IMR-90 (cell line): ENCODE measurements around the gene ELOVL5. TPM values are rescaled to one million over a fixed set of nuclear protein-coding genes. Genes with fewer than 3 reads are reported as not detected.

Experiments used
- ATAC-seq: fragments of 200-7000 bp; cut with Tn5 transposase; 2 replicates; pipeline ENCODE4 v1.9.1; 2020; ENCODE audit warnings: low read depth, mild to moderate bottlenecking, moderate library complexity
- BruUV-seq: library from RNA; stranded (reverse); fragments of 400-500 nt; replicated peaks from 2 replicates; lab custom pipeline; 2021; lab: Mats Ljungman, UMichigan
- CTCF ChIA-PET: fragments of 300-600 bp; formaldehyde crosslinking; extraction: SDS; loops from one replicate; lab custom pipeline; 2021; ENCODE audit warnings: antibody characterized with exemption; lab: Yijun Ruan, JAX
- POLR2A ChIA-PET: fragments of 300-600 bp; sonication (Branson Sonifier 250); formaldehyde crosslinking; loops from one replicate; lab custom pipeline; 2022; ENCODE audit warnings: antibody characterized with exemption; ENCODE audit not compliant: unreplicated experiment; lab: Charles Lee
- DNase-seq: peaks from one replicate; pipeline ENCODE4 v3.0.0; 2013
- H2AFZ ChIP-seq: replicated peaks from 2 replicates; pipeline ENCODE3; 2013; ENCODE audit warnings: low read length, mild to moderate bottlenecking; ENCODE audit not compliant: poor library complexity
- H2AK5ac ChIP-seq: 2 replicates; pipeline ENCODE4 v1.6.1; 2013; ENCODE audit warnings: low read depth, low read length, inconsistent platforms
- H2AK9ac ChIP-seq: replicated peaks from 2 replicates; pipeline ENCODE3; 2013; ENCODE audit warnings: mild to moderate bottlenecking, low read depth, low read length, moderate library complexity; ENCODE audit not compliant: poor library complexity
- H2BK120ac ChIP-seq: 2 replicates; pipeline ENCODE4 v1.6.1; 2013; ENCODE audit warnings: low read depth, low read length, inconsistent platforms
- H2BK15ac ChIP-seq: 3 replicates; pipeline ENCODE4 v1.6.1; 2013; ENCODE audit warnings: low read depth, low read length, inconsistent platforms
- H2BK20ac ChIP-seq: 2 replicates; pipeline ENCODE4 v1.6.1; 2013; ENCODE audit warnings: low read depth, mild to moderate bottlenecking, inconsistent platforms, low read length, moderate library complexity
- H2BK5ac ChIP-seq: 2 replicates; pipeline ENCODE4 v1.6.1; 2013; ENCODE audit warnings: mild to moderate bottlenecking, low read depth, low read length, inconsistent platforms; ENCODE audit not compliant: poor library complexity, severe bottlenecking
- H3K14ac ChIP-seq: replicated peaks from 2 replicates; pipeline ENCODE4 v1.6.1; 2013; ENCODE audit warnings: low read depth, low read length, inconsistent platforms
- H3K18ac ChIP-seq: 2 replicates; pipeline ENCODE4 v1.6.1; 2013; ENCODE audit warnings: low read depth, low read length, control low read depth
- H3K23ac ChIP-seq: 2 replicates; pipeline ENCODE4 v1.6.1; 2013; ENCODE audit warnings: low read depth, low read length, inconsistent platforms
- H3K27ac ChIP-seq: 2 replicates; pipeline ENCODE4 v1.5.1; 2013; ENCODE audit warnings: mild to moderate bottlenecking, control low read depth, low read length; ENCODE audit not compliant: insufficient read depth
- H3K27me3 ChIP-seq: 2 replicates; pipeline ENCODE4 v1.6.1; 2013; ENCODE audit warnings: low read length; ENCODE audit not compliant: control insufficient read depth, insufficient read depth
- H3K36me3 ChIP-seq: 2 replicates; pipeline ENCODE4 v1.6.1; 2013; ENCODE audit warnings: low read length, mixed read lengths; ENCODE audit not compliant: control insufficient read depth, insufficient read depth
- H3K4ac ChIP-seq: 2 replicates; pipeline ENCODE4 v1.6.1; 2013; ENCODE audit warnings: low read depth, low read length, inconsistent platforms
- H3K4me1 ChIP-seq: 2 replicates; pipeline ENCODE4 v1.6.1; 2013; ENCODE audit warnings: low read length, mixed read lengths; ENCODE audit not compliant: control insufficient read depth, insufficient read depth
- H3K4me2 ChIP-seq: 2 replicates; pipeline ENCODE4 v1.6.1; 2013; ENCODE audit warnings: low read depth, mild to moderate bottlenecking, control low read depth, low read length, moderate library complexity
- H3K4me3 ChIP-seq: 2 replicates; pipeline ENCODE4 v1.5.1; 2013; ENCODE audit warnings: low read depth, mild to moderate bottlenecking, control low read depth, low read length, moderate library complexity; ENCODE audit not compliant: insufficient read depth
- H3K56ac ChIP-seq: 2 replicates; pipeline ENCODE4 v1.6.1; 2013; ENCODE audit warnings: low read length, inconsistent platforms; ENCODE audit not compliant: insufficient read depth; ENCODE audit errors: extremely low read depth
- H3K79me1 ChIP-seq, 2 experiments: 2 replicates each; pipeline ENCODE4 v1.6.1; 2013; ENCODE audit warnings: low read length in 2 of 2, inconsistent platforms in 1 of 2, low read depth in 1 of 2
- H3K9ac ChIP-seq: 2 replicates; pipeline ENCODE4 v1.6.1; 2013; ENCODE audit warnings: low read depth, low read length, control low read depth
- H3K9me1 ChIP-seq: 2 replicates; pipeline ENCODE4 v1.6.1; 2013; ENCODE audit warnings: low read length, inconsistent platforms; ENCODE audit not compliant: insufficient read depth
- H3K9me3 ChIP-seq: 2 replicates; pipeline ENCODE4 v1.6.1; 2013; ENCODE audit warnings: low read length; ENCODE audit not compliant: control insufficient read depth, insufficient read depth
- H4K20me1 ChIP-seq: 2 replicates; pipeline ENCODE4 v1.6.1; 2013; ENCODE audit warnings: low read length, inconsistent platforms; ENCODE audit not compliant: insufficient read depth
- H4K5ac ChIP-seq: 2 replicates; pipeline ENCODE4 v1.6.1; 2013; ENCODE audit warnings: mild to moderate bottlenecking, low read depth, low read length, control low read depth
- H4K8ac ChIP-seq, 2 experiments: 2 replicates each; pipeline ENCODE4 v1.6.1; 2013; ENCODE audit warnings: low read depth in 2 of 2, low read length in 2 of 2, control low read depth in 1 of 2, inconsistent platforms in 1 of 2
- H4K91ac ChIP-seq: 2 replicates; pipeline ENCODE4 v1.6.1; 2013; ENCODE audit warnings: low read depth, low read length, inconsistent platforms; ENCODE audit not compliant: insufficient read depth
- CHD1 ChIP-seq: IDR thresholded peaks from 2 replicates; pipeline ENCODE4 v1.6.1; 2012; ENCODE audit warnings: low read depth, low read length, improper control_type of control experiment
- MXI1 ChIP-seq: IDR thresholded peaks from 2 replicates; pipeline ENCODE4 v1.6.1; 2012; ENCODE audit warnings: low read depth, mild to moderate bottlenecking, low read length, moderate library complexity, borderline replicate concordance
- RCOR1 ChIP-seq: IDR thresholded peaks from 2 replicates; pipeline ENCODE4 v1.6.1; 2012; ENCODE audit warnings: mild to moderate bottlenecking, low read length, improper control_type of control experiment; ENCODE audit not compliant: insufficient replicate concordance
- RFX5 ChIP-seq: IDR thresholded peaks from 2 replicates; pipeline ENCODE4 v1.8.0; 2012; ENCODE audit warnings: low read depth, mild to moderate bottlenecking, low read length, moderate library complexity
- WGBS, 2 experiments: methylation state at CpG; one replicate each; pipeline versions ENCODE4 v1.1.5 to v1.1.7; 2013; ENCODE audit warnings: missing lambda C conversion rate in 2 of 2; ENCODE audit not compliant: insufficient read length in 1 of 2; ENCODE audit errors: extremely low coverage in 2 of 2; 5-methylcytosine and 5-hydroxymethylcytosine counted together
- dilution Hi-C: fragments of 300-500 bp; cut with HindIII; formaldehyde crosslinking; loops from one replicate; pipeline ENCODE4 v1.14.3; 2018; ENCODE audit warnings: low sequenced_read_pairs; ENCODE audit not compliant: unreplicated experiment
- in situ Hi-C: fragments of 300-500 bp; cut with MboI; formaldehyde crosslinking; loops from 3 replicates; pipeline ENCODE4 v1.14.3; 2019; ENCODE audit warnings: low sequenced_read_pairs, inconsistent platforms, mixed read lengths
- intact Hi-C: fragments of 100-400 bp; cut with micrococcal nuclease; formaldehyde crosslinking; loops from 2 replicates; pipeline ENCODE4 v1.10.0; 2022
- polyA plus RNA-seq, 3 experiments: library from polyadenylated mRNA; depleted of rRNA; stranded (reverse); fragments of >200 nt; gene quantifications; 2 replicates each; pipeline ENCODE4 v1.2.3, GENCODE V29; 2012; ENCODE audit warnings: low replicate concordance in 1 of 3
- total RNA-seq: library from RNA; depleted of rRNA; stranded (reverse); fragments of >200 nt; gene quantifications from 2 replicates; pipeline ENCODE4 v1.2.3, GENCODE V29; 2012

Gene ELOVL5
- total and polyA plus RNA-seq, 2 of the 4 experiments (the other 2 are of a cell fraction) = 32.1 to 42.3 TPM

DNA sequence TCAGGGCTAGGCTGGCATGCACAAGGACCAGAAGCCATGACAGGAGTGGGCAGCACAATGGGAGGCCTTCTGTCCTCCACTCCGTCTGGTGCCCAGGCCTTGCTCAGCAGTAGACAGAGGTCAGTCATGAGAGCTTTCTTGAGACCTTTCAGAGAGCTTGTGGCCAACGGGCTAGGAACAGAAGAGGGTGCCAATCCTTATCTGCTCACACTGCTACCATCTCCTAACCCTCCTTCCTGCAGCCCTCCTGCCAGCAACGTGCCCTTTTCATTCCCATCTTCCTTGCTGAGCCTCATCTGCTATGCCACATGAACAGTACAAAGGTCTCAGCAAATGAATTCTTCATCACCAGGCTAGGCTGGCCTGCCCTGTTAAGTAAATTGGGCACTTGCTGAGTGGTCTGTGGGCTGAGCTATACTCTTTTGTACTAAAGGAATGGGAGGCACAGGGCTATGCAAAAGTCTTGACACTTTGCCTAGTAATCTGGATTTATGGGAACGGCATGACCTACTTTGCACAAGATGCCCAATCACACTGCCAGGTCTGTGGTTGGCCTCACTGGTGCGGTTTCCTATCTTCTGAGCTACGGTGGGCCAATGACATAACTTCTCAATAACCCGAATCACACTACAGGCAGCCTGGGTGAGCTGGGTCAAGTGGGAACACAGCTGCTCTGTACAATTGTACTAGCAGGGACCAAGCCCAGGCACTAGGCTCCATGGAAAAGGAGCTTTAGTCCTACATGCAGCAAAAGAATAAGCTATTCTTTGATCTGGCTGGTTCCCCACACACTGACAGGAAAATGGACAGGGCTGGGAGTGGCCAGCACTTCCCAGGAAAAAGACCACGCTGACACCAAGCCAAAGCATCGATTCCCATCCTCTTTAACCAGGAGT is 47.8 kb downstream of the ELOVL5 start:
- Histone ChIP-seq H3K9me3 (no peaks in the 10 kb centered on the region), H3K56ac (no peak overlapping the region), H2AK5ac (peak overlapping the region; percentile 74; the same call in 1 of the 2 replicates), H3K27me3 (no peaks in the 10 kb centered on the region), H3K9ac (no peak overlapping the region), H3K36me3 (no peaks in the 10 kb centered on the region), H3K14ac (peak overlapping the region; percentile 55), H4K8ac (no peak overlapping the region), H2BK5ac (no peak overlapping the region), H3K23ac (peak overlapping the region; percentile 65), H3K4ac (peak overlapping the region; percentile 36), H3K9me1 (peaks cover 24% of the 10 kb centered on the region), H3K4me1 (peaks cover 2% of the 10 kb centered on the region), H3K4me3 (no peak overlapping the region), H4K5ac (no peak overlapping the region), H2BK120ac (peak overlapping the region; percentile 52), H2AFZ (no peak overlapping the region), H2BK20ac (peak overlapping the region; percentile 9), H4K91ac (peak overlapping the region; percentile 42; the same call in 1 of the 2 replicates), H3K79me1 (peaks cover 50 to 61% of the 10 kb centered on the region in 2 experiments), H4K20me1 (peaks cover 3% of the 10 kb centered on the region), H3K4me2 (no peak overlapping the region), H2BK15ac (0 out of 3 replicates have a peak overlapping the region, but pooled peaks have one; percentile 11), H3K27ac (no peak overlapping the region), H3K18ac (no peak overlapping the region), H2AK9ac (peak overlapping the region; percentile 76)
- intact Hi-C loops = no loop called here
- ChIA-PET POLR2A (no interaction called here), CTCF (no interaction called here)
- dilution Hi-C loops = no loop called here
- WGBS, 2 experiments = 76% methylated on average over 4 of the region's 9 CpGs; no CpG with 5 or more reads in 1 of the 2 experiments
- TF ChIP-seq RCOR1 (no peak), MXI1 (no peak), RFX5 (no peak), CHD1 (no peak)
- no peak for ATAC-seq
- in situ Hi-C loops = no loop called here
- DNase-seq = no peak
- no TSS peak for BruUV-seq
